K562 (cell line): ENCODE data around the gene VGLL4. TPM values are rescaled to one million over a fixed set of nuclear protein-coding genes. Genes with fewer than 3 reads are reported as not detected.

Experiments
- ATAC-seq: fragments of 200-7000 bp; cut with Tn5 transposase; 3 replicates; pipeline ENCODE4 v1.9.1; 2020; ENCODE audit warnings: moderate library complexity
- BruUV-seq: library from RNA; stranded (reverse); fragments of 400-500 nt; replicated peaks from 2 replicates; lab custom pipeline; 2021; lab: Mats Ljungman, UMichigan
- CTCF ChIA-PET: fragments of 300-600 bp; formaldehyde crosslinking; extraction: SDS; loops from one replicate; lab custom pipeline; 2021; ENCODE audit warnings: low intra/inter-chr PET ratio; lab: Yijun Ruan, JAX
- POLR2A ChIA-PET: fragments of 300-600, 350-650 bp; sonication (Branson Sonifier 250); formaldehyde crosslinking; extraction: SDS; loops from one replicate; lab custom pipeline; 2021; ENCODE audit warnings: antibody characterized with exemption, inconsistent platforms; lab: Yijun Ruan, JAX
- DNase-seq, 4 experiments: peaks; one replicate each; pipeline versions ENCODE4 v3.0.0 to v3.0.0-alpha.2; 2011 to 2018; ENCODE audit warnings: low spot score in 3 of 4, mixed read lengths in 3 of 4; ENCODE audit errors: extremely low read depth in 1 of 4
- FAIRE-seq: peaks from 2 replicates; lab custom pipeline; 2011; peaks lifted over from hg19 to GRCh38; lab: Jason Lieb, UNC
- H2AFZ ChIP-seq: 2 replicates; pipeline ENCODE4 v1.6.0; 2011; ENCODE audit warnings: low read depth, low read length, control low read depth, inconsistent platforms
- H3K27ac ChIP-seq: fragments of 200-600 bp; 3 replicates; pipeline ENCODE4 v1.8.0; 2011; ENCODE audit warnings: low read depth, mild to moderate bottlenecking, control low read depth, inconsistent platforms, low read length, moderate library complexity, mixed read lengths; ENCODE audit errors: extremely low read depth
- H3K27me3 ChIP-seq, 2 experiments: fragments of 300-600 bp in 1 of 2; 2 replicates in 1 of 2; 3 replicates in 1 of 2; pipeline versions ENCODE4 v1.6.0 to v1.8.0; 2011; ENCODE audit warnings: inconsistent platforms in 2 of 2, low read length in 2 of 2, mild to moderate bottlenecking in 1 of 2, mixed read lengths in 1 of 2, moderate library complexity in 1 of 2; ENCODE audit not compliant: control insufficient read depth in 2 of 2, insufficient read depth in 2 of 2
- H3K36me3 ChIP-seq: fragments of 300-600 bp; 3 replicates; pipeline ENCODE4 v1.8.0; 2011; ENCODE audit warnings: mild to moderate bottlenecking, low read length, inconsistent platforms; ENCODE audit not compliant: control insufficient read depth, insufficient read depth
- H3K4me1 ChIP-seq, 2 experiments: fragments of 200-600 bp in 1 of 2; replicated peaks in 1 of 2; 2 replicates in 1 of 2; 3 replicates in 1 of 2; pipeline versions ENCODE4 v1.5.1 to v1.8.0; 2011; ENCODE audit warnings: inconsistent platforms in 2 of 2, low read length in 2 of 2, mild to moderate bottlenecking in 1 of 2, mixed read lengths in 1 of 2, moderate library complexity in 1 of 2; ENCODE audit not compliant: control insufficient read depth in 2 of 2, insufficient read depth in 2 of 2
- H3K4me2 ChIP-seq: 2 replicates; pipeline ENCODE4 v1.6.1; 2011; ENCODE audit warnings: low read length, control low read depth, inconsistent platforms, mixed read lengths; ENCODE audit not compliant: insufficient read depth
- H3K4me3 ChIP-seq: fragments of 200-600 bp; sonication (generic), shearing (Covaris generic); 2 replicates; pipeline ENCODE4 v1.5.1; 2016; ENCODE audit warnings: control low read depth, inconsistent platforms
- H3K79me2 ChIP-seq: fragments of 200-600 bp; 3 replicates; pipeline ENCODE4 v1.8.0; 2011; ENCODE audit warnings: low read length, inconsistent platforms; ENCODE audit not compliant: control insufficient read depth, insufficient read depth
- H3K9ac ChIP-seq, 2 experiments: 2 replicates each; pipeline versions ENCODE4 v1.6.0 to v1.6.1; 2011; ENCODE audit warnings: low read depth in 2 of 2, low read length in 2 of 2, control low read depth in 1 of 2, inconsistent platforms in 1 of 2, mild to moderate bottlenecking in 1 of 2, mixed read lengths in 1 of 2; ENCODE audit not compliant: insufficient read depth in 1 of 2
- H3K9me1 ChIP-seq: one replicate; pipeline ENCODE4 v1.6.0; 2011; ENCODE audit warnings: inconsistent platforms, mild to moderate bottlenecking, low read length, moderate library complexity; ENCODE audit not compliant: control insufficient read depth, insufficient read depth
- H3K9me3 ChIP-seq: replicated peaks from 2 replicates; pipeline ENCODE4 v1.5.1; 2011; ENCODE audit warnings: low read depth, low read length, inconsistent platforms; ENCODE audit not compliant: control insufficient read depth, insufficient read depth
- H4K20me1 ChIP-seq: replicated peaks from 2 replicates; pipeline ENCODE4 v1.6.1; 2011; ENCODE audit warnings: low read length, inconsistent platforms, mixed read lengths; ENCODE audit not compliant: control insufficient read depth, insufficient read depth
- ARID3B ChIP-seq: fragments of 250-450 bp; sonication (Bioruptor Pico); IDR thresholded peaks from 2 replicates; pipeline ENCODE4 v1.4.0; 2020; ENCODE audit warnings: borderline replicate concordance
- ATF2 ChIP-seq: sonication (generic); formaldehyde crosslinking; IDR thresholded peaks from 2 replicates; pipeline ENCODE4 v1.8.1; 2022; ENCODE audit warnings: missing genetic modification reagents
- GMEB1 ChIP-seq: fragments of 250-450 bp; sonication (Bioruptor Pico); IDR thresholded peaks from 2 replicates; pipeline ENCODE4 v1.4.0; 2020; ENCODE audit warnings: mild to moderate bottlenecking
- JUND ChIP-seq, 2 experiments: IDR thresholded peaks; 2 replicates in 1 of 2; 3 replicates in 1 of 2; pipeline ENCODE4 v1.6.1; 2011; ENCODE audit warnings: borderline replicate concordance in 2 of 2, low read depth in 2 of 2, low read length in 2 of 2, improper control_type of control experiment in 1 of 2, missing biosample characterization in 1 of 2, missing genetic modification characterization in 1 of 2, missing genetic modification reagents in 1 of 2
- MBD2 ChIP-seq: sonication (generic); IDR thresholded peaks from 2 replicates; pipeline ENCODE4 v1.6.1; 2016; ENCODE audit warnings: low read depth, borderline replicate concordance
- NCOA6 ChIP-seq: fragments of 450-650 bp; IDR thresholded peaks from 2 replicates; pipeline ENCODE4 v1.6.1; 2017; ENCODE audit warnings: mild to moderate bottlenecking
- TRIM28 ChIP-seq: fragments of 450-650 bp; IDR thresholded peaks from 2 replicates; pipeline ENCODE4 v1.6.1; 2017
- ZNF282 ChIP-seq: sonication (generic); formaldehyde crosslinking; IDR thresholded peaks from 2 replicates; pipeline ENCODE4 v1.8.1; 2023; ENCODE audit warnings: missing genetic modification reagents
- WGBS: fragments of 100-300 bp; shearing (Covaris generic); methylation state at CpG from one replicate; pipeline ENCODE4 v1.1.6; 2016; ENCODE audit warnings: low coverage, mixed read lengths; ENCODE audit not compliant: insufficient coverage; ENCODE audit errors: missing lambda C conversion rate; 5-methylcytosine and 5-hydroxymethylcytosine counted together
- in situ Hi-C: fragments of 300-500 bp; cut with MboI; formaldehyde crosslinking; loops from 4 replicates; pipeline ENCODE4 v1.15.0; 2018; ENCODE audit warnings: inconsistent platforms, mixed read lengths
- intact Hi-C: fragments of 100-400 bp; cut with micrococcal nuclease; formaldehyde crosslinking; loops from 2 replicates; pipeline ENCODE4 v1.14.2; 2022
- polyA plus RNA-seq, 8 experiments: library from polyadenylated mRNA; depleted of rRNA in 4 of 8; stranded (reverse) in 5 of 8; unstranded in 3 of 8; fragments of >200 nt; fragmentation: Nextera tagmentation in 2 of 8; fragmentation: Illumina TruSeq in 1 of 8; extraction: Ambion mirVana in 2 of 8; extraction: Trizol in 1 of 8; gene quantifications; 2 replicates each; pipeline versions ENCODE4 v1.2.1 to v1.2.3, GENCODE V29; 2011 to 2014; ENCODE audit warnings: inconsistent platforms in 1 of 8, missing spikeins in 1 of 8
- total RNA-seq, 7 experiments: library from RNA; depleted of rRNA in 6 of 7; stranded (reverse); fragments of >200 nt in 6 of 7; fragmentation: Illumina TruSeq in 2 of 7; extraction: Trizol in 2 of 7; gene quantifications; 2 replicates each; pipeline versions ENCODE4 v1.2.1 to v1.2.3, GENCODE V29; 2011 to 2021; ENCODE audit warnings: low replicate concordance in 1 of 7

Gene VGLL4
- total and polyA plus RNA-seq, 9 of the 15 experiments (the other 6 are each of a cell fraction or from before 2014, with no cell fraction given): 0.27 to 10.9 (median 8.6) TPM

- no peaks in the 10 kb centered on the region; a peak in 2 of 5 replicates for H3K4me1 ChIP-seq
- no peak overlapping the region for H3K27ac ChIP-seq
- no peaks in the 10 kb centered on the region for H3K36me3 ChIP-seq
- 53% methylated on average over 8 of the region's 8 CpGs for WGBS
- H3K9ac ChIP-seq: no peak overlapping the region
- no peak overlapping the region for H3K4me3 ChIP-seq
- H3K79me2 ChIP-seq: peaks cover 5% of the 10 kb centered on the region; the same call in 1 of the 3 replicates
- TF ChIP-seq TRIM28 (no peak), MBD2 (no peak), JUND (IDR thresholded peaks at IDR 0.05; ENCODE audit: borderline replicate concordance, low read depth, low read length) (no peak), JUND (tag; IDR thresholded peaks at IDR 0.05; ENCODE audit: borderline replicate concordance, low read depth, low read length) (no peak), ZNF282 (CRISPR knock-in tag) (no peak), ARID3B (CRISPR knock-in tag) (no peak), ATF2 (CRISPR knock-in tag) (no peak), NCOA6 (no peak), GMEB1 (CRISPR knock-in tag) (no peak)
- ChIA-PET CTCF (no interaction called here), POLR2A (no interaction called here)
- BruUV-seq: no TSS peak
- ATAC-seq: no peak
- no peak for DNase-seq
- in situ Hi-C loops: no loop called here
- H4K20me1 ChIP-seq: peaks cover 40% of the 10 kb centered on the region
- intact Hi-C loops: no loop called here
- H3K4me2 ChIP-seq: no peak overlapping the region
- no peaks in the 10 kb centered on the region for H3K9me3 ChIP-seq
- H2AFZ ChIP-seq: no peak overlapping the region
- no peak for FAIRE-seq
- peaks cover 0 to 41% of the 10 kb centered on the region in 2 experiments; a peak in 2 of 5 replicates for H3K27me3 ChIP-seq
- no peaks in the 10 kb centered on the region for H3K9me1 ChIP-seq
Measured at GRCh38 chr3:11613319-11613718, 30.4 kb downstream of the VGLL4 start.
